Keratinocyte (primary cell): ENCODE measurements around the gene SLC17A9. TPM values are rescaled to one million over a fixed set of nuclear protein-coding genes. Genes with fewer than 3 reads are reported as not detected.

Experiments
- DNase-seq: peaks from one replicate; pipeline ENCODE4 v3.0.0-alpha.2; 2011; ENCODE audit warnings: low read depth, missing footprints, low spot score
- FAIRE-seq: peaks from 2 replicates; lab custom pipeline; 2011; peaks lifted over from hg19 to GRCh38; lab: Jason Lieb, UNC
- H2AFZ ChIP-seq: 2 replicates; pipeline ENCODE4 v1.6.0; 2012; ENCODE audit warnings: low read length, control low read depth, inconsistent platforms; ENCODE audit not compliant: control insufficient read depth
- H3K27ac ChIP-seq: 2 replicates; pipeline ENCODE4 v1.5.1; 2011; ENCODE audit warnings: low read length; ENCODE audit not compliant: control insufficient read depth, insufficient read depth
- H3K27me3 ChIP-seq: 3 replicates; pipeline ENCODE4 v1.6.0; 2011; ENCODE audit warnings: low read length; ENCODE audit not compliant: control insufficient read depth, insufficient read depth; ENCODE audit errors: extremely low read depth
- H3K36me3 ChIP-seq, 2 experiments: 2 replicates in 1 of 2; 3 replicates in 1 of 2; pipeline ENCODE4 v1.5.1; 2011; ENCODE audit warnings: low read length in 2 of 2, mild to moderate bottlenecking in 1 of 2; ENCODE audit not compliant: control insufficient read depth in 2 of 2, insufficient read depth in 2 of 2; ENCODE audit errors: extremely low read depth in 1 of 2
- H3K4me1 ChIP-seq: 3 replicates; pipeline ENCODE4 v1.5.1; 2011; ENCODE audit warnings: low read length; ENCODE audit not compliant: control insufficient read depth, insufficient read depth; ENCODE audit errors: extremely low read depth
- H3K4me2 ChIP-seq: 3 replicates; pipeline ENCODE4 v1.6.0; 2011; ENCODE audit warnings: low read depth, low read length; ENCODE audit not compliant: control insufficient read depth, insufficient read depth; ENCODE audit errors: extremely low read depth
- H3K4me3 ChIP-seq, 3 experiments: fragments of 200-600 bp in 1 of 3; sonication (generic) in 1 of 3; 2 replicates in 2 of 3; 3 replicates in 1 of 3; pipeline ENCODE4 v1.5.1; 2011 to 2016; ENCODE audit warnings: low read length in 3 of 3, mild to moderate bottlenecking in 3 of 3, control low read depth in 2 of 3, inconsistent platforms in 1 of 3, low read depth in 1 of 3, mixed read lengths in 1 of 3, mixed run types in 1 of 3, moderate library complexity in 1 of 3; ENCODE audit not compliant: control insufficient read depth in 2 of 3, insufficient read depth in 2 of 3; ENCODE audit errors: extremely low read depth in 1 of 3
- H3K79me2 ChIP-seq: 2 replicates; pipeline ENCODE4 v1.6.0; 2012; ENCODE audit warnings: low read length; ENCODE audit not compliant: control insufficient read depth, insufficient read depth
- H3K9ac ChIP-seq: 3 replicates; pipeline ENCODE4 v1.6.0; 2011; ENCODE audit warnings: low read length; ENCODE audit not compliant: control insufficient read depth, insufficient read depth; ENCODE audit errors: extremely low read depth
- H3K9me1 ChIP-seq: 3 replicates; pipeline ENCODE4 v1.6.0; 2011; ENCODE audit warnings: low read length; ENCODE audit not compliant: control insufficient read depth, insufficient read depth; ENCODE audit errors: extremely low read depth
- H3K9me3 ChIP-seq: 2 replicates; pipeline ENCODE4 v1.5.1; 2012; ENCODE audit warnings: low read depth, low read length; ENCODE audit not compliant: control insufficient read depth
- H4K20me1 ChIP-seq: 3 replicates; pipeline ENCODE4 v1.6.0; 2011; ENCODE audit warnings: low read length; ENCODE audit not compliant: control insufficient read depth, insufficient read depth; ENCODE audit errors: extremely low read depth
- CTCF ChIP-seq, 3 experiments: IDR thresholded peaks in 1 of 3; conservative IDR thresholded peaks in 1 of 3; optimal IDR thresholded peaks in 1 of 3; 2 replicates in 2 of 3; 3 replicates in 1 of 3; pipeline versions ENCODE3 to v1.5.1; 2011; ENCODE audit warnings: low read length in 3 of 3, mild to moderate bottlenecking in 3 of 3, moderate library complexity in 2 of 3, control low read depth in 1 of 3, inconsistent platforms in 1 of 3; ENCODE audit not compliant: insufficient read depth in 2 of 3; ENCODE audit errors: extremely low read depth in 1 of 3
- EZH2 ChIP-seq: IDR thresholded peaks from one replicate; pipeline ENCODE4 v1.6.1; 2012; ENCODE audit warnings: inconsistent platforms, mild to moderate bottlenecking, low read length, moderate library complexity
- dilution Hi-C: fragments of 300-500 bp; cut with MboI; formaldehyde crosslinking; loops from one replicate; pipeline ENCODE4 v1.7.0; 2020; ENCODE audit warnings: low sequenced_read_pairs; ENCODE audit not compliant: extremely low pct_ligation_motif_present
- polyA plus RNA-seq, 5 experiments: library from polyadenylated mRNA; depleted of rRNA in 3 of 5; stranded (reverse) in 3 of 5; stranded (forward) in 1 of 5; unstranded in 1 of 5; fragments of >200 nt; gene quantifications; 1 replicate in 1 of 5; 2 replicates in 3 of 5; 3 replicates in 1 of 5; pipeline versions ENCODE4 v1.2.1 to v1.2.3, GENCODE V29; 2011 to 2012; ENCODE audit warnings: missing spikeins in 2 of 5, low read depth in 1 of 5, low replicate concordance in 1 of 5

SLC17A9 gene
- polyA plus RNA-seq, 1 donor (not counting 4 experiments of a cell fraction or from before 2014, with no cell fraction given) = not detected

- FAIRE-seq (no peak), DNase-seq (no peak)
- dilution Hi-C loops = no loop called here
- no peaks in the 10 kb centered on the region for H3K79me2 ChIP-seq
- no peaks in the 10 kb centered on the region for H3K4me1 ChIP-seq
- TF ChIP-seq CTCF (optimal IDR thresholded peaks at IDR 0.05 in 1 of 3, IDR thresholded peaks at IDR 0.05 in 1 of 3, conservative IDR thresholded peaks at IDR 0.05 in 1 of 3; ENCODE audit: extremely low read depth in 1 of 3, insufficient read depth in 2 of 3, low read length in 3 of 3) = no peak
- no peak for TF ChIP-seq EZH2
- H2AFZ ChIP-seq = no peak overlapping the region
- no peak overlapping the region for H3K27ac ChIP-seq
- H3K9me3 ChIP-seq = no peaks in the 10 kb centered on the region
- no peaks in the 10 kb centered on the region for H3K36me3 ChIP-seq
- H3K4me3 ChIP-seq = no peak overlapping the region
- peaks cover 93% of the 10 kb centered on the region for H3K27me3 ChIP-seq
- H4K20me1 ChIP-seq = no peaks in the 10 kb centered on the region
- H3K9me1 ChIP-seq = no peaks in the 10 kb centered on the region
- H3K4me2 ChIP-seq = no peak overlapping the region
- no peak overlapping the region for H3K9ac ChIP-seq
These were observed 50.0 kb downstream of the SLC17A9 start for GRCh38 chr20:63002511-63002910.

GRCh38 chr20:63003546-63003945 lies 51.0 kb downstream of the SLC17A9 start:
- H4K20me1 ChIP-seq = no peaks in the 10 kb centered on the region
- TF ChIP-seq CTCF (optimal IDR thresholded peaks at IDR 0.05 in 1 of 3, IDR thresholded peaks at IDR 0.05 in 1 of 3, conservative IDR thresholded peaks at IDR 0.05 in 1 of 3; ENCODE audit: extremely low read depth in 1 of 3, insufficient read depth in 2 of 3, low read length in 3 of 3) (no peak), EZH2 (peak; percentile 59)
- no peaks in the 10 kb centered on the region for H3K4me1 ChIP-seq
- no peak overlapping the region for H3K4me2 ChIP-seq
- dilution Hi-C loops = no loop called here
- DNase-seq (no peak), FAIRE-seq (no peak)
- H3K27ac ChIP-seq = no peak overlapping the region
- H3K36me3 ChIP-seq = no peaks in the 10 kb centered on the region
- H3K27me3 ChIP-seq = peaks cover 93% of the 10 kb centered on the region
- no peak overlapping the region for H3K9ac ChIP-seq
- H3K79me2 ChIP-seq = no peaks in the 10 kb centered on the region
- no peak overlapping the region for H3K4me3 ChIP-seq
- H2AFZ ChIP-seq = no peak overlapping the region
- H3K9me1 ChIP-seq = no peaks in the 10 kb centered on the region
- no peaks in the 10 kb centered on the region for H3K9me3 ChIP-seq
